Natural killer cell (primary cell): ENCODE measurements around the gene TNFRSF21. TPM values are rescaled to one million over a fixed set of nuclear protein-coding genes. Genes with fewer than 3 reads are reported as not detected.
A peak's percentile ranks its signal among the peaks of the same experiment; 100 is the strongest.
"Not testable (repeated sequence)": the region's sequence is repeated elsewhere in the genome, so short reads cannot be mapped to it uniquely, and the experiment has no call there.

ENCODE experiments used
- ATAC-seq, 3 donors: fragments of 150-1000 bp in 2 of 3; fragments of 200-7000 bp in 1 of 3; cut with Tn5 transposase; 1 replicate in 1 of 3; 2 replicates in 2 of 3; pipeline ENCODE4 v1.10.0; 2021; ENCODE audit warnings: mild to moderate bottlenecking in 2 of 3, moderate library complexity in 2 of 3
- DNase-seq, 2 donors: peaks; one replicate each; pipeline versions ENCODE4 v3.0.0 to v3.0.0-alpha.2; 2013 to 2021; ENCODE audit warnings: mixed read lengths in 1 of 2
- H3K27ac ChIP-seq: one replicate; pipeline ENCODE4 v1.5.1; 2013; ENCODE audit warnings: mild to moderate bottlenecking, low read length
- H3K27me3 ChIP-seq: one replicate; pipeline ENCODE4 v1.6.1; 2013; ENCODE audit warnings: low read length; ENCODE audit not compliant: control insufficient read depth, insufficient read depth
- H3K36me3 ChIP-seq: one replicate; pipeline ENCODE4 v1.6.1; 2013; ENCODE audit warnings: low read length; ENCODE audit not compliant: control insufficient read depth, insufficient read depth
- H3K4me1 ChIP-seq: one replicate; pipeline ENCODE4 v1.6.1; 2013; ENCODE audit warnings: low read length; ENCODE audit not compliant: control insufficient read depth, insufficient read depth
- H3K4me3 ChIP-seq: one replicate; pipeline ENCODE4 v1.5.1; 2013; ENCODE audit warnings: low read length
- H3K9me3 ChIP-seq: one replicate; pipeline ENCODE4 v1.6.1; 2013; ENCODE audit warnings: low read length; ENCODE audit not compliant: control insufficient read depth, insufficient read depth
- H3K27ac Mint-ChIP-seq, 2 donors: one replicate each; pipeline ENCODE4 v1.8.0; 2022; ENCODE audit warnings: mild to moderate bottlenecking in 2 of 2, mixed read lengths in 2 of 2, moderate library complexity in 1 of 2
- H3K27me3 Mint-ChIP-seq, 2 donors: one replicate each; pipeline ENCODE4 v1.8.0; 2022; ENCODE audit warnings: low read depth in 2 of 2, mixed read lengths in 2 of 2
- H3K36me3 Mint-ChIP-seq: one replicate; pipeline ENCODE4 v1.8.0; 2022; ENCODE audit warnings: mixed read lengths
- H3K4me1 Mint-ChIP-seq, 2 donors: one replicate each; pipeline ENCODE4 v1.8.0; 2022; ENCODE audit warnings: mixed read lengths in 2 of 2
- H3K4me3 Mint-ChIP-seq: one replicate; pipeline ENCODE4 v1.8.0; 2022; ENCODE audit warnings: mild to moderate bottlenecking, moderate library complexity, mixed read lengths
- H3K9me3 Mint-ChIP-seq, 2 donors: one replicate each; pipeline ENCODE4 v1.8.0; 2022; ENCODE audit warnings: mixed read lengths in 2 of 2
- CTCF ChIP-seq: fragments of 200-600 bp; IDR thresholded peaks from one replicate; pipeline ENCODE4 v1.8.0; 2022; ENCODE audit warnings: antibody characterized with exemption
- WGBS: methylation state at CpG from one replicate; pipeline ENCODE4 v1.1.7; 2013; ENCODE audit warnings: missing lambda C conversion rate; ENCODE audit not compliant: insufficient coverage; 5-methylcytosine and 5-hydroxymethylcytosine counted together
- intact Hi-C: fragments of 100-400 bp; cut with micrococcal nuclease; formaldehyde crosslinking; loops from one replicate; pipeline ENCODE4 v1.14.2; 2022
- total RNA-seq, 4 donors: library from RNA; stranded (reverse); fragments of 120-200 nt in 1 of 4; gene quantifications; one replicate each; pipeline versions ENCODE4 v1.2.3 to v1.2.4, GENCODE V29; 2013 to 2022

The TNFRSF21 gene
- total RNA-seq, 3 donors from 2014 or later (not counting 1 experiment from before 2014, with no cell fraction given): 0.58 to 0.92 TPM; not detected in 1

GRCh38 chr6:47319382-47319781, 9.7 kb upstream of the TNFRSF21 start:
- ATAC-seq (no peak), DNase-seq (no peak)
- Histone ChIP-seq H3K36me3 (no peaks in the 10 kb centered on the region), H3K4me3 (no peak overlapping the region), H3K27me3 (no peaks in the 10 kb centered on the region), H3K4me1 (no peaks in the 10 kb centered on the region), H3K27ac (no peak overlapping the region), H3K9me3 (no peaks in the 10 kb centered on the region)
- Mint-ChIP-seq H3K36me3 (no peaks in the 10 kb centered on the region), H3K27me3 (peaks cover 15 to 18% of the 10 kb centered on the region in 2 donors), H3K9me3 (peaks cover 0 to 6% of the 10 kb centered on the region in 2 donors), H3K27ac (no peak overlapping the region), H3K4me3 (no peak overlapping the region), H3K4me1 (no peaks in the 10 kb centered on the region)
- 86% methylated on average over 3 of the region's 3 CpGs for WGBS
- TF ChIP-seq CTCF: no peak
- intact Hi-C loops: no loop called here

DNA sequence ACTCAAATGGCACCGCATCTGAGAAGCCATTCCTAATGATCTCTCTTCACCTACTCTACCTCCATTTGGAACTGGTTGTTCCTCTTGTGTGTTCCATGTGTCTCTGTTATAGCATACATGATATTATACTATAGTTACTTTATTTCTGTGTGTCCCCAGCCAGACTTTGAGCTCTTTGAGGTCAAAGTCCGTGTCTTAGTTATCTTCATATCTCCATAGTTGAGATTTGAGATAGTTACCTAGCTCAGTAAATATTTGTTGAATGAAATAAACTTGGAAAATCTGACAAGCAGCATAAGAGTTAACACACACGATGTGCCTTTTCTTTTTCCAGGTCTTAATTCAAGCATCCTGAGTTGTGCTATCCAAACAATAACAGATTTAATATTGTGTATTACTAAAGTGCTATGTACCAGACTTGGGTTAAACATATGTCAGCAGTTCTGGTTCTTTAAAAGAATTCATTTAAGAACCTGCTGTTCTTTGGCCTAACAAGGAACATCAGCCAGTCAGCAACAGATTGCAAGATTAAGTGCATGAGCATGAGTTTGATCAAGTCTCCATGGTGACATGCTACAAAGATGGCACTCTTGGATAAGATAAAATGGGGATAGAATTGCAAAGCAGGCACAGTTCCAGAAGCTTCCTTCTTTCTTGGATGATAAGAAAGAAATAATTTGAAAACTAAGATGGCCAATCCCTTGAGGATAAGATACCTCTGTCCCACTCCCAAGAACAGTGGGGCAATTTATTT, 8.7 kb upstream of the TNFRSF21 start:
- WGBS: 86% methylated on average over 2 of the region's 3 CpGs

GRCh38 chr6:47315181-47315580, 5.5 kb upstream of the TNFRSF21 start:
- H3K9me3 Mint-ChIP-seq, H3K4me1 ChIP-seq, H3K9me3 ChIP-seq, H3K4me3 ChIP-seq, DNase-seq, intact Hi-C loops, ATAC-seq, H3K27ac Mint-ChIP-seq, H3K36me3 Mint-ChIP-seq, H3K36me3 ChIP-seq, H3K4me1 Mint-ChIP-seq, H3K4me3 Mint-ChIP-seq, H3K27me3 ChIP-seq, H3K27ac ChIP-seq: not testable (repeated sequence)
- WGBS: 83% methylated on average over 8 of the region's 8 CpGs
- peaks cover 29 to 31% of the 10 kb centered on the region in 2 donors for H3K27me3 Mint-ChIP-seq

More for the DNA sequence above, 8.7 kb upstream of the TNFRSF21 start:
- no peak for TF ChIP-seq CTCF
- Histone ChIP-seq H3K9me3 (no peaks in the 10 kb centered on the region), H3K27ac (no peak overlapping the region), H3K27me3 (no peaks in the 10 kb centered on the region), H3K4me1 (no peaks in the 10 kb centered on the region), H3K36me3 (no peaks in the 10 kb centered on the region), H3K4me3 (no peak overlapping the region)
- H3K27me3 Mint-ChIP-seq: peaks cover 15 to 22% of the 10 kb centered on the region in 2 donors
- ATAC-seq: no peak
- peaks cover 0 to 6% of the 10 kb centered on the region in 2 donors for H3K9me3 Mint-ChIP-seq
- H3K4me1 Mint-ChIP-seq: no peaks in the 10 kb centered on the region
- DNase-seq: no peak
- H3K36me3 Mint-ChIP-seq: no peaks in the 10 kb centered on the region
- no peak overlapping the region for H3K4me3 Mint-ChIP-seq
- intact Hi-C loops: no loop called here
- no peak overlapping the region for H3K27ac Mint-ChIP-seq

DNA sequence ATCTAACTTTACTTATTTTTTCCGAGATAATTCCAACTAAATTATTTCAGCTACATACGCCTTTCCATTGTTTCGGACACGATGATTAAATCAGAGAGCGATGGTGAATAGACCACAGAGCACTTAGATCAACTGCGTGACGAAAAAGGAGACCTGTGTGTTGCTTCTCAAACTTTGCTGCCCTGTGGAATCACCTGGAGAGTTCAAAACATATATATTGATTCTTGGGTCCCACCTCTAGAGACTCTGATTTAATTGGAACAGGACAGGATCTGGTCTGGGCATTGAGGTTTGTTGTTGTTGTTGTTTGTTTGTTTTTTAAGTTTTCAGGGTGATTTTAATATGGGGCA, 401 bp upstream of the TNFRSF21 start:
- peaks cover 39 to 56% of the 10 kb centered on the region in 2 donors for H3K27me3 Mint-ChIP-seq
- Histone ChIP-seq H3K27ac (no peak overlapping the region), H3K9me3 (no peaks in the 10 kb centered on the region), H3K27me3 (peaks cover 19% of the 10 kb centered on the region), H3K4me1 (peaks cover 8% of the 10 kb centered on the region), H3K36me3 (no peaks in the 10 kb centered on the region), H3K4me3 (peak overlapping the region; percentile 49)
- no peak overlapping the region for H3K27ac Mint-ChIP-seq
- H3K9me3 Mint-ChIP-seq: no peaks in the 10 kb centered on the region
- WGBS: 5% methylated on average over 7 of the region's 7 CpGs
- no peak for TF ChIP-seq CTCF
- DNase-seq: no peak
- H3K36me3 Mint-ChIP-seq: no peaks in the 10 kb centered on the region
- peak overlapping the region; percentile 59 for H3K4me3 Mint-ChIP-seq
- ATAC-seq: no peak
- intact Hi-C loops: no loop called here
- H3K4me1 Mint-ChIP-seq: peaks cover 6 to 14% of the 10 kb centered on the region in 2 donors
